ENCODE results near the gene HBM. TPM values are rescaled to one million over a fixed set of nuclear protein-coding genes. Genes with fewer than 3 reads are reported as not detected.

Gene HBM
- total and polyA plus RNA-seq, 8 donors = 2.8 to 12.6 (median 6.9) TPM; not detected in 2

Other genes starting within 250 kb of the HBM start
- 10 to 100 TPM; 12.6 to 13.4 TPM for gene POLR3K, start 112.4 kb upstream of the HBM start, total RNA-seq
- 10 to 100 TPM in 5 of 6 donors, 1 to 10 TPM in 1; 9.6 to 12.1 (median 10.6) TPM for gene POLR3K, start 112.4 kb upstream of the HBM start, polyA plus RNA-seq (ENCODE audit: insufficient read length in 6 of 6)
- 10 to 100 TPM; 19.1 to 22.2 TPM for gene SNRNP25, start 112.2 kb upstream of the HBM start, total RNA-seq
- 10 to 100 TPM; 33.5 to 51.5 (median 40.6) TPM for gene SNRNP25, start 112.2 kb upstream of the HBM start, polyA plus RNA-seq (ENCODE audit: insufficient read length in 6 of 6)
- 10 to 100 TPM; 33.4 to 45.0 TPM for gene RHBDF1, start 93.3 kb upstream of the HBM start, total RNA-seq
- gene RHBDF1, start 93.3 kb upstream of the HBM start, polyA plus RNA-seq (ENCODE audit: insufficient read length in 6 of 6) = 10 to 100 TPM; 34.7 to 50.0 (median 39.7) TPM
- gene MPG, start 87.8 kb upstream of the HBM start, total RNA-seq = 10 to 100 TPM; 46.3 to 47.6 TPM
- 10 to 100 TPM; 22.2 to 35.9 (median 24.8) TPM for gene MPG, start 87.8 kb upstream of the HBM start, polyA plus RNA-seq (ENCODE audit: insufficient read length in 6 of 6)
- gene NPRL3, start 27.3 kb upstream of the HBM start, total RNA-seq = 10 to 100 TPM; 29.5 to 39.5 TPM
- gene NPRL3, start 27.3 kb upstream of the HBM start, polyA plus RNA-seq (ENCODE audit: insufficient read length in 6 of 6) = 10 to 100 TPM; 29.3 to 35.1 (median 33.4) TPM
- gene HBZ, start 13.3 kb upstream of the HBM start, total RNA-seq = not detected
- gene HBZ, start 13.3 kb upstream of the HBM start, polyA plus RNA-seq (ENCODE audit: insufficient read length in 6 of 6) = 1 to 10 TPM in 5 of 6 donors, under 1 TPM in 1; 0.52 to 8.7 (median 4.2) TPM
- gene HBA2, start 6.9 kb downstream of the HBM start, total RNA-seq = 100 to 1,000 TPM; 142 to 149 TPM
- gene HBA2, start 6.9 kb downstream of the HBM start, polyA plus RNA-seq (ENCODE audit: insufficient read length in 6 of 6) = 1,000 to 10,000 TPM in 5 of 6 donors, 100 to 1,000 TPM in 1; 922 to 5,766 (median 2,352) TPM
- gene HBA1, start 10.7 kb downstream of the HBM start, total RNA-seq = 100 to 1,000 TPM; 159 to 211 TPM
- 1,000 to 10,000 TPM in 4 of 6 donors, 100 to 1,000 TPM in 2; 599 to 3,734 (median 1,618) TPM for gene HBA1, start 10.7 kb downstream of the HBM start, polyA plus RNA-seq (ENCODE audit: insufficient read length in 6 of 6)
- gene HBQ1, start 14.5 kb downstream of the HBM start, total RNA-seq = not detected
- gene HBQ1, start 14.5 kb downstream of the HBM start, polyA plus RNA-seq (ENCODE audit: insufficient read length in 6 of 6) = 1 to 10 TPM in 3 of 6 donors, under 1 TPM in 3; 0.42 to 1.8 (median 1.1) TPM
- 10 to 100 TPM; 55.5 to 62.7 TPM for gene LUC7L, start 63.5 kb downstream of the HBM start, total RNA-seq
- gene LUC7L, start 63.5 kb downstream of the HBM start, polyA plus RNA-seq (ENCODE audit: insufficient read length in 6 of 6) = 100 to 1,000 TPM; 108 to 173 (median 149) TPM
- gene FAM234A, start 68.8 kb downstream of the HBM start, total RNA-seq = 10 to 100 TPM; 63.5 to 92.6 TPM
- gene FAM234A, start 68.8 kb downstream of the HBM start, polyA plus RNA-seq (ENCODE audit: insufficient read length in 6 of 6) = 10 to 100 TPM; 49.7 to 61.5 (median 55.5) TPM
- 1 to 10 TPM; 3.9 to 8.3 TPM for gene RGS11, start 110.0 kb downstream of the HBM start, total RNA-seq
- 1 to 10 TPM; 1.8 to 6.0 (median 3.7) TPM for gene RGS11, start 110.0 kb downstream of the HBM start, polyA plus RNA-seq (ENCODE audit: insufficient read length in 6 of 6)
- gene ARHGDIG, start 114.6 kb downstream of the HBM start, total RNA-seq = 1 to 10 TPM; 1.0 to 1.1 TPM
- gene ARHGDIG, start 114.6 kb downstream of the HBM start, polyA plus RNA-seq (ENCODE audit: insufficient read length in 6 of 6) = 1 to 10 TPM in 2 of 6 donors, under 1 TPM in 3, not detected in 1; 0.52 to 2.6 (median 0.97) TPM
- under 1 TPM; 0.32 to 0.60 TPM for gene PDIA2, start 117.2 kb downstream of the HBM start, total RNA-seq
- gene PDIA2, start 117.2 kb downstream of the HBM start, polyA plus RNA-seq (ENCODE audit: insufficient read length in 6 of 6) = 1 to 10 TPM in 1 of 6 donors, under 1 TPM in 5; 0.29 to 1.2 (median 0.67) TPM
- gene AXIN1, start 186.7 kb downstream of the HBM start, total RNA-seq = 10 to 100 TPM; 21.7 to 22.7 TPM
- 10 to 100 TPM; 14.0 to 23.4 (median 17.5) TPM for gene AXIN1, start 186.7 kb downstream of the HBM start, polyA plus RNA-seq (ENCODE audit: insufficient read length in 6 of 6)
- gene MRPL28, start 204.6 kb downstream of the HBM start, total RNA-seq = 10 to 100 TPM; 45.4 to 48.1 TPM
- 10 to 100 TPM; 39.6 to 59.4 (median 48.5) TPM for gene MRPL28, start 204.6 kb downstream of the HBM start, polyA plus RNA-seq (ENCODE audit: insufficient read length in 6 of 6)
- 10 to 100 TPM; 76.3 to 88.4 TPM for gene PGAP6, start 216.0 kb downstream of the HBM start, total RNA-seq
- 10 to 100 TPM; 37.3 to 52.8 (median 41.8) TPM for gene PGAP6, start 216.0 kb downstream of the HBM start, polyA plus RNA-seq (ENCODE audit: insufficient read length in 6 of 6)
- 10 to 100 TPM; 72.3 to 78.1 TPM for gene NME4, start 231.2 kb downstream of the HBM start, total RNA-seq
- gene NME4, start 231.2 kb downstream of the HBM start, polyA plus RNA-seq (ENCODE audit: insufficient read length in 6 of 6) = 100 to 1,000 TPM; 149 to 199 (median 168) TPM
- 10 to 100 TPM; 14.4 to 17.1 TPM for gene DECR2, start 235.9 kb downstream of the HBM start, total RNA-seq
- gene DECR2, start 235.9 kb downstream of the HBM start, polyA plus RNA-seq (ENCODE audit: insufficient read length in 6 of 6) = 10 to 100 TPM; 10.3 to 25.1 (median 16.7) TPM